SH-SY5Y (cell line): ENCODE results near the gene SIAE.

Source experiments
- GATA2 ChIP-seq: IDR thresholded peaks from 2 replicates; pipeline ENCODE4 v1.6.1; 2011; ENCODE audit warnings: mild to moderate bottlenecking, low read depth, low read length
- GATA3 ChIP-seq: IDR thresholded peaks from 2 replicates; pipeline ENCODE4 v1.6.1; 2011; ENCODE audit warnings: low read depth, mild to moderate bottlenecking, low read length, moderate library complexity

DNA sequence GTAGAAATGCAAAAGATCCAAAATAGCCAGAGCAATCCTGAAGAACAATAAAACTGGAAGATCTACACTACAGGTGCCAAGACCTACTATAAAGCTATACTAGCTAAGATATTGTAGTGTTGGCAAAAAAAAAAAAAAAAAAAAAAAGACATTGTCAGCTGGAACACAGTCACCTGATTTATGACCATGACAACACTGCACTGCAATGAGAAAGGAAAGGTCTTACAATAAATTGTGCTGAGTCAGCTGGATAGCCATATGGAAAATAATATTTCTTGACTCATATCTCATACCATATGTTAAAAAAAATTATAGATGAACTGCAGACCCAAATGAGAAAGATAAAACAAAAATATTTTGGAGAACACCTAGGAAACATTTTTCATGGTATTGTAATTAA is 65.4 kb downstream of the SIAE start:
- TF ChIP-seq GATA2 = no peak
- no peak for TF ChIP-seq GATA3
